ENCODE data around the gene SCAMP5.

Gene SCAMP5

GRCh38 chr15:75069301-75069925 is 74.0 kb downstream of the SCAMP5 start:
- no peak for DNase-seq (ENCODE audit: low read depth, low spot score)

- no peak for DNase-seq (ENCODE audit: low read depth, low spot score)
Measured at GRCh38 chr15:75070674-75071073, 75.3 kb downstream of the SCAMP5 start.

All from smooth muscle cell of the brain vasculature (primary cell).